NCI-H460 (cell line): ENCODE results near the gene LIN7C. TPM values are rescaled to one million over a fixed set of nuclear protein-coding genes. Genes with fewer than 3 reads are reported as not detected.
"Not testable (repeated sequence)": the region's sequence is repeated elsewhere in the genome, so short reads cannot be mapped to it uniquely, and the experiment has no call there.

Experiments used
- DNase-seq: peaks from one replicate; pipeline ENCODE4 v3.0.0-alpha.2; 2016; ENCODE audit warnings: low read depth; ENCODE audit errors: extremely low read depth
- small RNA-seq, 2 experiments: library from RNA; depleted of rRNA; stranded (forward); fragments of <200 nt; gene quantifications; one replicate each; pipeline ENCODE3, GENCODE V24; 2014
- total RNA-seq: library from RNA; depleted of rRNA; stranded (reverse); fragments of >200 nt; shearing (Covaris generic); gene quantifications from 2 replicates; pipeline ENCODE4 v1.2.3, GENCODE V29; 2014; rRNA removed

LIN7C gene
- total RNA-seq, 1 experiment from 2014 or later, result 67.4 TPM

GRCh38 chr11:27451244-27451965, 55.2 kb downstream of the LIN7C start:
- no peak for DNase-seq

- not testable (repeated sequence) for DNase-seq
Observed at GRCh38 chr11:27448184-27448540, 58.4 kb downstream of the LIN7C start.

DNA sequence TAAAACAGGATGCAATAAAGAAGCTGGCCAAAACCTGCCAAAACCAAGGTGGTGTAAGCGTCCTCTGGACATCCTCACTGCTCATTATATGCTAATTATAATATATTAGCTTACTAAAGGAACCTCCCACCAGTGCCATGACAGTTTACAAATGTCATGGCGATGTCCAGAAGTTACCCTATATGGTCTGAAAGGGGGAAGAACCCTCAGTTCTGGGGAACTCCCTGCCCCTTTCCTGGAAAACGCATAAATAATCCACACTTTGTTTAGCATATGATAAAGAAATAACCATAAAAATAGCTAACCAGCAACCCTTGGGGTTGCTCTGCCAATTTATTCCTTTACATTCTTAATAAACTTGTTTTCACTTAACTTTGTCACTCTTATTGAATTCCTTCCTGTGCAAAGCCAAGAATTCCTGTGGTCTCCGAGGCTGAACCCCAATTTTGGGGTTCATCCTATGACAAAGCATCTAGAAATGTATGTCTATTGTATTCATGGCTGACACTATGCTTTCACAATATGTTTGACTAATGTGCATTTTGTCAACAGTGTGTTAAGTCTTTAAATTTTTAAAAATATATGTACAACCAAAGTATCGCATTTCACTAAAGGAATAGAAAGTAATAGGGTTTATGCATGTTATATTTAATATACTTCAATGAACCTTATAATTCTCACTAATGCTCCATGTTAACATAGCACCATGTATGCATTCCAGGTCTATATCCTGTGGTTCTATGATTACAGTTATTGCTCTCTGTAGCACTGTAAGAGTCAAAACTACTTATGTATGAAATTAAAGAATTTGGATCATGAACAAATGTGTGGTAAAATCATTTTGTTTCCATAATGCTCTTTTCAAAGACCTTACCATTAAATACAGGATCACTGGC, 59.0 kb downstream of the LIN7C start:
- DNase-seq, result no peak

GRCh38 chr11:27445625-27446024, 60.9 kb downstream of the LIN7C start:
- no peak for DNase-seq

GRCh38 chr11:27444801-27445215, 61.8 kb downstream of the LIN7C start:
- no peak for DNase-seq

Small RNA genes lying within 50 kb of the gene (small RNA-seq; reads per million reads assigned to genes)
- gene AC100771.1 (0 to 0.02 reads per million in 2 experiments), gene MIR8087 (0 reads per million in 2 experiments), gene RNA5SP339 (0 reads per million in 2 experiments)

Other genes starting within 250 kb of the LIN7C start
- gene CCDC34, start 143.6 kb downstream of the LIN7C start, total RNA-seq, result 6.2 and 8.5 TPM in 2 replicates
- 54.0 and 59.8 TPM in 2 replicates for gene LGR4, start 34.0 kb downstream of the LIN7C start, total RNA-seq
- gene BDNF, start 193.7 kb upstream of the LIN7C start, total RNA-seq, result 75.0 and 78.3 TPM in 2 replicates